Measurements from ENCODE around the gene ANKRD10. TPM values are rescaled to one million over a fixed set of nuclear protein-coding genes. Genes with fewer than 3 reads are reported as not detected.
"Not testable (repeated sequence)": the region's sequence is repeated elsewhere in the genome, so short reads cannot be mapped to it uniquely, and the experiment has no call there.

The ANKRD10 gene
- total RNA-seq, 1 experiment from 2014 or later = 168 TPM

- no peaks in the 10 kb centered on the region for H3K27me3 ChIP-seq (ENCODE audit: low read length)
- no peak overlapping the region for H3K4me3 ChIP-seq (ENCODE audit: low read length)
- H3K9ac ChIP-seq (ENCODE audit: low read length) = no peak overlapping the region
- no peaks in the 10 kb centered on the region for H4K20me1 ChIP-seq (ENCODE audit: insufficient read depth, low read depth, low read length)
- H2AFZ ChIP-seq (ENCODE audit: low read length) = no peak overlapping the region
- H3K27ac ChIP-seq (ENCODE audit: low read length) = no peak overlapping the region
- no peak for DNase-seq
- H3K4me1 ChIP-seq (ENCODE audit: low read length) = no peaks in the 10 kb centered on the region
- H3K9me2 ChIP-seq (replicated peaks; ENCODE audit: insufficient read depth, low read length) = no peaks in the 10 kb centered on the region
- H3K4me2 ChIP-seq (ENCODE audit: low read depth, low read length, poor library complexity, severe bottlenecking) = no peak overlapping the region
- no peaks in the 10 kb centered on the region for H3K36me3 ChIP-seq (ENCODE audit: insufficient read depth, low read length)
- H3K9me3 ChIP-seq (ENCODE audit: low read length) = no peaks in the 10 kb centered on the region
- H3K79me2 ChIP-seq (ENCODE audit: low read length) = no peaks in the 10 kb centered on the region
Observed at GRCh38 chr13:110850006-110850405, 64.9 kb downstream of the ANKRD10 start.

GRCh38 chr13:110845520-110845919 lies 69.3 kb downstream of the ANKRD10 start:
- Histone ChIP-seq H3K79me2 (ENCODE audit: low read length) (no peaks in the 10 kb centered on the region), H3K9ac (ENCODE audit: low read length) (no peak overlapping the region), H2AFZ (ENCODE audit: low read length) (no peak overlapping the region), H3K36me3 (ENCODE audit: insufficient read depth, low read length) (no peaks in the 10 kb centered on the region), H3K27me3 (ENCODE audit: low read length) (no peaks in the 10 kb centered on the region), H4K20me1 (ENCODE audit: insufficient read depth, low read depth, low read length) (no peaks in the 10 kb centered on the region), H3K9me3 (ENCODE audit: low read length) (no peaks in the 10 kb centered on the region), H3K27ac (ENCODE audit: low read length) (no peak overlapping the region), H3K4me1 (ENCODE audit: low read length) (no peaks in the 10 kb centered on the region), H3K9me2 (replicated peaks; ENCODE audit: insufficient read depth, low read length) (no peaks in the 10 kb centered on the region), H3K4me2 (ENCODE audit: low read depth, low read length, poor library complexity, severe bottlenecking) (no peak overlapping the region), H3K4me3 (ENCODE audit: low read length) (no peak overlapping the region)
- no peak for DNase-seq

- no peak for DNase-seq
- Histone ChIP-seq H3K4me2 (ENCODE audit: low read depth, low read length, poor library complexity, severe bottlenecking) (no peak overlapping the region), H3K36me3 (ENCODE audit: insufficient read depth, low read length) (no peaks in the 10 kb centered on the region), H3K27ac (ENCODE audit: low read length) (no peak overlapping the region), H3K4me1 (ENCODE audit: low read length) (no peaks in the 10 kb centered on the region), H2AFZ (ENCODE audit: low read length) (no peak overlapping the region), H3K9me3 (ENCODE audit: low read length) (no peaks in the 10 kb centered on the region), H4K20me1 (ENCODE audit: insufficient read depth, low read depth, low read length) (no peaks in the 10 kb centered on the region), H3K79me2 (ENCODE audit: low read length) (no peaks in the 10 kb centered on the region), H3K9me2 (replicated peaks; ENCODE audit: insufficient read depth, low read length) (no peaks in the 10 kb centered on the region), H3K27me3 (ENCODE audit: low read length) (no peaks in the 10 kb centered on the region), H3K9ac (ENCODE audit: low read length) (no peak overlapping the region), H3K4me3 (ENCODE audit: low read length) (no peak overlapping the region)
Observed at GRCh38 chr13:110841846-110842245, 73.0 kb downstream of the ANKRD10 start.

GRCh38 chr13:110841406-110841805 lies 73.5 kb downstream of the ANKRD10 start:
- H3K9ac ChIP-seq (ENCODE audit: low read length) = no peak overlapping the region
- H3K4me2 ChIP-seq (ENCODE audit: low read depth, low read length, poor library complexity, severe bottlenecking) = no peak overlapping the region
- no peak overlapping the region for H3K4me3 ChIP-seq (ENCODE audit: low read length)
- no peak for DNase-seq
- H3K79me2 ChIP-seq (ENCODE audit: low read length) = no peaks in the 10 kb centered on the region
- no peaks in the 10 kb centered on the region for H3K4me1 ChIP-seq (ENCODE audit: low read length)
- H3K27me3 ChIP-seq (ENCODE audit: low read length) = no peaks in the 10 kb centered on the region
- no peak overlapping the region for H3K27ac ChIP-seq (ENCODE audit: low read length)
- H2AFZ ChIP-seq (ENCODE audit: low read length) = no peak overlapping the region
- no peaks in the 10 kb centered on the region for H3K36me3 ChIP-seq (ENCODE audit: insufficient read depth, low read length)
- no peaks in the 10 kb centered on the region for H3K9me2 ChIP-seq (replicated peaks; ENCODE audit: insufficient read depth, low read length)
- H4K20me1 ChIP-seq (ENCODE audit: insufficient read depth, low read depth, low read length) = no peaks in the 10 kb centered on the region
- H3K9me3 ChIP-seq (ENCODE audit: low read length) = no peaks in the 10 kb centered on the region

GRCh38 chr13:110838867-110839538 lies 75.9 kb downstream of the ANKRD10 start:
- H3K4me1 ChIP-seq (ENCODE audit: low read length) = no peaks in the 10 kb centered on the region
- no peaks in the 10 kb centered on the region for H3K79me2 ChIP-seq (ENCODE audit: low read length)
- H3K9me2 ChIP-seq (replicated peaks; ENCODE audit: insufficient read depth, low read length) = no peaks in the 10 kb centered on the region
- DNase-seq = no peak
- H3K36me3 ChIP-seq (ENCODE audit: insufficient read depth, low read length) = no peaks in the 10 kb centered on the region
- H3K27me3 ChIP-seq (ENCODE audit: low read length) = no peaks in the 10 kb centered on the region
- no peaks in the 10 kb centered on the region for H3K9me3 ChIP-seq (ENCODE audit: low read length)
- H3K9ac ChIP-seq (ENCODE audit: low read length) = no peak overlapping the region
- H2AFZ ChIP-seq (ENCODE audit: low read length) = no peak overlapping the region
- no peak overlapping the region for H3K27ac ChIP-seq (ENCODE audit: low read length)
- no peak overlapping the region for H3K4me2 ChIP-seq (ENCODE audit: low read depth, low read length, poor library complexity, severe bottlenecking)
- no peaks in the 10 kb centered on the region for H4K20me1 ChIP-seq (ENCODE audit: insufficient read depth, low read depth, low read length)
- no peak overlapping the region for H3K4me3 ChIP-seq (ENCODE audit: low read length)

GRCh38 chr13:110838116-110838515 lies 76.8 kb downstream of the ANKRD10 start:
- Histone ChIP-seq H3K9ac (ENCODE audit: low read length) (no peak overlapping the region), H3K4me1 (ENCODE audit: low read length) (no peaks in the 10 kb centered on the region), H3K9me3 (ENCODE audit: low read length) (no peaks in the 10 kb centered on the region), H3K27me3 (ENCODE audit: low read length) (no peaks in the 10 kb centered on the region), H3K4me2 (ENCODE audit: low read depth, low read length, poor library complexity, severe bottlenecking) (no peak overlapping the region), H3K4me3 (ENCODE audit: low read length) (no peak overlapping the region), H3K27ac (ENCODE audit: low read length) (no peak overlapping the region), H3K36me3 (ENCODE audit: insufficient read depth, low read length) (no peaks in the 10 kb centered on the region), H3K9me2 (replicated peaks; ENCODE audit: insufficient read depth, low read length) (no peaks in the 10 kb centered on the region), H2AFZ (ENCODE audit: low read length) (no peak overlapping the region), H4K20me1 (ENCODE audit: insufficient read depth, low read depth, low read length) (no peaks in the 10 kb centered on the region), H3K79me2 (ENCODE audit: low read length) (no peaks in the 10 kb centered on the region)
- no peak for DNase-seq

- H3K27ac ChIP-seq (ENCODE audit: low read length); H3K4me2 ChIP-seq (ENCODE audit: low read depth, low read length, poor library complexity, severe bottlenecking); H3K9me3 ChIP-seq (ENCODE audit: low read length); DNase-seq; H3K9ac ChIP-seq (ENCODE audit: low read length); H3K36me3 ChIP-seq (ENCODE audit: insufficient read depth, low read length); H3K79me2 ChIP-seq (ENCODE audit: low read length); H4K20me1 ChIP-seq (ENCODE audit: insufficient read depth, low read depth, low read length); H3K4me1 ChIP-seq (ENCODE audit: low read length); H3K9me2 ChIP-seq (replicated peaks; ENCODE audit: insufficient read depth, low read length); H3K4me3 ChIP-seq (ENCODE audit: low read length); H2AFZ ChIP-seq (ENCODE audit: low read length); H3K27me3 ChIP-seq (ENCODE audit: low read length): not testable (repeated sequence)
Observed at GRCh38 chr13:110837397-110838061, 77.3 kb downstream of the ANKRD10 start.

- Histone ChIP-seq H3K9me3 (ENCODE audit: low read length) (no peaks in the 10 kb centered on the region), H3K9me2 (replicated peaks; ENCODE audit: insufficient read depth, low read length) (no peaks in the 10 kb centered on the region), H3K4me2 (ENCODE audit: low read depth, low read length, poor library complexity, severe bottlenecking) (no peak overlapping the region), H3K4me3 (ENCODE audit: low read length) (no peak overlapping the region), H3K4me1 (ENCODE audit: low read length) (no peaks in the 10 kb centered on the region), H3K27ac (ENCODE audit: low read length) (no peak overlapping the region), H3K79me2 (ENCODE audit: low read length) (no peaks in the 10 kb centered on the region), H3K9ac (ENCODE audit: low read length) (no peak overlapping the region), H3K27me3 (ENCODE audit: low read length) (no peaks in the 10 kb centered on the region), H3K36me3 (ENCODE audit: insufficient read depth, low read length) (no peaks in the 10 kb centered on the region), H2AFZ (ENCODE audit: low read length) (no peak overlapping the region), H4K20me1 (ENCODE audit: insufficient read depth, low read depth, low read length) (no peaks in the 10 kb centered on the region)
- DNase-seq = no peak
Observed at GRCh38 chr13:110836605-110836903, 78.3 kb downstream of the ANKRD10 start.

Measured in Karpas-422 (cell line).